Measurements from ENCODE around the gene ARID3A. TPM values are rescaled to one million over a fixed set of nuclear protein-coding genes. Genes with fewer than 3 reads are reported as not detected.

The ARID3A gene
- total RNA-seq, 2 experiments from 2014 or later: 9.9 to 21.6 TPM

GRCh38 chr19:929203-929890, 3.5 kb downstream of the ARID3A start:
- Histone ChIP-seq H3K27ac (ENCODE audit: low read depth, low read length, poor library complexity, severe bottlenecking) (no peak overlapping the region), H3K36me3 (ENCODE audit: insufficient read depth, low read length) (no peaks in the 10 kb centered on the region), H3K4me1 (ENCODE audit: insufficient read depth, low read length, poor library complexity, severe bottlenecking) (peaks cover 14% of the 10 kb centered on the region), H3K4me3 (ENCODE audit: low read depth, low read length, poor library complexity, severe bottlenecking) (no peak overlapping the region), H3K9me2 (ENCODE audit: insufficient read depth, low read length) (no peaks in the 10 kb centered on the region), H4K20me1 (ENCODE audit: insufficient read depth, low read length) (no peaks in the 10 kb centered on the region), H3K9me3 (ENCODE audit: low read length) (no peaks in the 10 kb centered on the region), H2AFZ (ENCODE audit: low read length) (no peak overlapping the region), H3K4me2 (ENCODE audit: low read length) (no peak overlapping the region), H3K79me2 (ENCODE audit: insufficient read depth, low read depth, low read length) (no peaks in the 10 kb centered on the region)
- BruUV-seq (replicated peaks): no TSS peak
- ChIA-PET POLR2A (no interaction called here), CTCF (ENCODE audit: unreplicated experiment) (no interaction called here)
- intact Hi-C loops (cut with micrococcal nuclease; ENCODE audit: unreplicated experiment): no loop called here
- no peak for DNase-seq (ENCODE audit: low spot score)
- TF ChIP-seq EZH2phosphoT487 (IDR thresholded peaks at IDR 0.05; ENCODE audit: borderline replicate concordance, low read depth, low read length) (no peak), CTCF (conservative IDR thresholded peaks at IDR 0.05; ENCODE audit: low read length) (no peak)

- Histone ChIP-seq H3K4me3 (ENCODE audit: low read depth, low read length, poor library complexity, severe bottlenecking) (no peak overlapping the region), H3K27ac (ENCODE audit: low read depth, low read length, poor library complexity, severe bottlenecking) (no peak overlapping the region), H3K9me2 (ENCODE audit: insufficient read depth, low read length) (no peaks in the 10 kb centered on the region), H3K4me2 (ENCODE audit: low read length) (no peak overlapping the region), H2AFZ (ENCODE audit: low read length) (no peak overlapping the region), H3K36me3 (ENCODE audit: insufficient read depth, low read length) (no peaks in the 10 kb centered on the region), H4K20me1 (ENCODE audit: insufficient read depth, low read length) (no peaks in the 10 kb centered on the region), H3K4me1 (ENCODE audit: insufficient read depth, low read length, poor library complexity, severe bottlenecking) (peaks cover 9% of the 10 kb centered on the region), H3K9me3 (ENCODE audit: low read length) (no peaks in the 10 kb centered on the region), H3K79me2 (ENCODE audit: insufficient read depth, low read depth, low read length) (no peaks in the 10 kb centered on the region)
- DNase-seq (ENCODE audit: low spot score): no peak
- CTCF ChIA-PET (ENCODE audit: unreplicated experiment): no interaction called here
- TF ChIP-seq EZH2phosphoT487 (IDR thresholded peaks at IDR 0.05; ENCODE audit: borderline replicate concordance, low read depth, low read length) (no peak), CTCF (conservative IDR thresholded peaks at IDR 0.05; ENCODE audit: low read length) (no peak)
- intact Hi-C loops (cut with micrococcal nuclease; ENCODE audit: unreplicated experiment): no loop called here
- BruUV-seq (replicated peaks): no TSS peak
- POLR2A ChIA-PET: no interaction called here
Observed at GRCh38 chr19:929891-930258, 4.0 kb downstream of the ARID3A start.

- BruUV-seq (replicated peaks): no TSS peak
- no peak for DNase-seq (ENCODE audit: low spot score)
- CTCF ChIA-PET (ENCODE audit: unreplicated experiment): no interaction called here
- POLR2A ChIA-PET: no interaction called here
- TF ChIP-seq CTCF (conservative IDR thresholded peaks at IDR 0.05; ENCODE audit: low read length) (peak; percentile 26; the same call in 1 of the 2 replicates), EZH2phosphoT487 (IDR thresholded peaks at IDR 0.05; ENCODE audit: borderline replicate concordance, low read depth, low read length) (no peak)
- Histone ChIP-seq H3K9me3 (ENCODE audit: low read length) (no peaks in the 10 kb centered on the region), H3K4me1 (ENCODE audit: insufficient read depth, low read length, poor library complexity, severe bottlenecking) (peaks cover 3% of the 10 kb centered on the region), H4K20me1 (ENCODE audit: insufficient read depth, low read length) (no peaks in the 10 kb centered on the region), H3K4me2 (ENCODE audit: low read length) (no peak overlapping the region), H3K4me3 (ENCODE audit: low read depth, low read length, poor library complexity, severe bottlenecking) (no peak overlapping the region), H3K27ac (ENCODE audit: low read depth, low read length, poor library complexity, severe bottlenecking) (no peak overlapping the region), H3K36me3 (ENCODE audit: insufficient read depth, low read length) (no peaks in the 10 kb centered on the region), H2AFZ (ENCODE audit: low read length) (no peak overlapping the region), H3K79me2 (ENCODE audit: insufficient read depth, low read depth, low read length) (no peaks in the 10 kb centered on the region), H3K9me2 (ENCODE audit: insufficient read depth, low read length) (no peaks in the 10 kb centered on the region)
- intact Hi-C loops (cut with micrococcal nuclease; ENCODE audit: unreplicated experiment): no loop called here
Observed at GRCh38 chr19:931860-932647, 6.2 kb downstream of the ARID3A start.
